Activated naive CD4-positive, alpha-beta T cell treated with anti-CD3 and anti-CD28 coated beads for 36 hours (primary cell): ENCODE data around the gene OR8B4. TPM values are rescaled to one million over a fixed set of nuclear protein-coding genes. Genes with fewer than 3 reads are reported as not detected.
A peak's percentile ranks its signal among the peaks of the same experiment; 100 is the strongest.
"Not testable (repeated sequence)": the region's sequence is repeated elsewhere in the genome, so short reads cannot be mapped to it uniquely, and the experiment has no call there.

Experiments used
- CTCF ChIA-PET: fragments of 350-600 bp; sonication (Branson Sonifier 250); formaldehyde crosslinking; loops from one replicate; lab custom pipeline; 2021; ENCODE audit warnings: antibody characterized with exemption; lab: Charles Lee
- DNase-seq: peaks from one replicate; pipeline ENCODE4 v3.0.0-alpha.2; 2020
- H3K27ac Mint-ChIP-seq: one replicate; pipeline ENCODE4 v1.8.0; 2021; ENCODE audit warnings: mild to moderate bottlenecking, mixed read lengths
- H3K27me3 Mint-ChIP-seq: one replicate; pipeline ENCODE4 v1.8.0; 2021; ENCODE audit warnings: low read depth, mixed read lengths
- H3K36me3 Mint-ChIP-seq: one replicate; pipeline ENCODE4 v1.8.0; 2021; ENCODE audit warnings: low read depth, mixed read lengths
- H3K4me1 Mint-ChIP-seq: one replicate; pipeline ENCODE4 v1.8.0; 2021; ENCODE audit warnings: low read depth, mixed read lengths
- H3K4me3 Mint-ChIP-seq: one replicate; pipeline ENCODE4 v1.8.0; 2021; ENCODE audit warnings: mild to moderate bottlenecking, moderate library complexity, mixed read lengths
- H3K9me3 Mint-ChIP-seq: one replicate; pipeline ENCODE4 v1.8.0; 2021; ENCODE audit warnings: mixed read lengths
- intact Hi-C: fragments of 100-400 bp; cut with micrococcal nuclease; formaldehyde crosslinking; loops from one replicate; pipeline ENCODE4 v1.15.1; 2023
- total RNA-seq, 2 experiments: library from RNA; stranded (reverse); gene quantifications; one replicate each; pipeline ENCODE4 v1.2.3, GENCODE V29; 2021

Gene OR8B4
- total RNA-seq, 2 experiments from 2014 or later, result not detected

- Mint-ChIP-seq H3K4me3 (no peak overlapping the region), H3K36me3 (no peaks in the 10 kb centered on the region), H3K27me3 (peaks cover 25% of the 10 kb centered on the region), H3K27ac (no peak overlapping the region), H3K9me3 (no peaks in the 10 kb centered on the region), H3K4me1 (no peaks in the 10 kb centered on the region)
- no peak for DNase-seq
- intact Hi-C loops, result no loop called here
- CTCF ChIA-PET, result interaction anchor here (0.6 to 0.9 kb wide), 2 partner anchors 39 to 143 kb away, joined by 3 read pairs; no protein-coding TSS in a partner anchor
Observed at GRCh38 chr11:124442847-124443246, 18.2 kb upstream of the OR8B4 start.

DNA sequence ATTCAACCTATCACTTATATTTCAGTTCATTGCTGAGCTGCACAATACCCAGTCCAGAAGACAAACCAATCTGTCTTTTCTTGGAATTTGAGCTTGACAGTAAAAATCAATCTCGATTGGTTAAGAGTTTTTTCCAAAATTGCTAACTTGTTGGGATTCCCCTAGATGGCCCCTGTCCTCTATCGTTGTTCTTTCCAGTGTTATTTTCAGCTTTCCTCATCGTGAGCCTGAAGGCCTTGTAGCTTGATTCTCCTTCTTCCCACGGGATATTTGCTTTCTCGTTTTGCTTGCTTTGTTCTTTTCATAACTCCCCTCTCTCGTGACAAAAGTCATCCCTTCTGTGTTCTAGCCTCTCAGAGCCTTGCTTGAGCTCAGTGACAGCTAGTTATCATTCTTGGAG is 17.8 kb upstream of the OR8B4 start:
- DNase-seq, result no peak
- CTCF ChIA-PET, result interaction anchor here (0.6 to 0.9 kb wide), 2 partner anchors 38 to 143 kb away, joined by 3 read pairs; no protein-coding TSS in a partner anchor
- intact Hi-C loops, result no loop called here
- Mint-ChIP-seq H3K4me1 (no peaks in the 10 kb centered on the region), H3K4me3 (no peak overlapping the region), H3K9me3 (no peaks in the 10 kb centered on the region), H3K36me3 (no peaks in the 10 kb centered on the region), H3K27ac (no peak overlapping the region), H3K27me3 (peaks cover 25% of the 10 kb centered on the region)

DNA sequence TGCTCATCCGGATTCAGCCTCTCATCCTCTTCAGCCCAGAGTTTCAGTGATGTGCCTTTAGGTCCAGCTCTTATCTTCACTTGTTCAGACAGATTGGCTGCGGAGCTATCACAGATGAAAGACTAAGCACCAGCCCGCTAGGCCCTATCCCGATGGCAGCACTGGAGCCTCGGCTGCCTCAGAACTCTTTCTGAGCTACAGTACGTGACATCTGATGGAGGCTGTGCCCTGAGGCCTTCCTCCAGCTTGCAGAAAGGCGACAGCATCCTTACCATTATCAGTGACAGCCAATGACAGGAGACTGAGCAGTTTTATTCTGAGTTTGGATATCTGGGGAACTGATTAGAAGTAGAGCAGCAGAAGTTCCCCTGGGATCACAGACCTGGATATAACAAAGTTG is 16.8 kb upstream of the OR8B4 start:
- H3K4me1 Mint-ChIP-seq, result no peaks in the 10 kb centered on the region
- H3K27ac Mint-ChIP-seq, result no peak overlapping the region
- no peak for DNase-seq
- CTCF ChIA-PET, result no interaction called here
- intact Hi-C loops, result no loop called here
- H3K4me3 Mint-ChIP-seq, result no peak overlapping the region
- peaks cover 25% of the 10 kb centered on the region for H3K27me3 Mint-ChIP-seq
- no peaks in the 10 kb centered on the region for H3K36me3 Mint-ChIP-seq
- H3K9me3 Mint-ChIP-seq, result no peaks in the 10 kb centered on the region

DNA sequence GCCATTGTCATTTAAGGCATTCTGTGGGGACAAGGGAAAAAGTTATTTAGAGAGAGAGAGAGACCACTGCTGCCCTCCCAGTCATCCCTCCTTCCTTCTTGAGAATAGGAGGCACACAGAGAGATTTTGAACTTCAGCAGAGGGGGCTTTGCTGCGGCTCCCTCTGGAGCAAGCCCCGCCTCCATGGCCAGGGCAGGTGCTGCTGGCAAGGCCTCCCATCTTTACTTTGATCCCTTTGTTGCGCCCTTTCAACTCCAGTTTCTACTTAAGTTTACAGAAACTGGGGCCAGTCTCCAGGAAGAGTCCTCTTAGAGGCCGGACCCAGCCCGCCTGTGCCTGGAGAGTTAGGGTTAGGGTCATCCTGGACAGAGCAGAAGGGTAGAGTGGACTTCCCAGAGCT is 16.4 kb upstream of the OR8B4 start:
- Mint-ChIP-seq H3K36me3 (no peaks in the 10 kb centered on the region), H3K9me3 (no peaks in the 10 kb centered on the region), H3K27ac (no peak overlapping the region), H3K4me3 (no peak overlapping the region), H3K4me1 (no peaks in the 10 kb centered on the region), H3K27me3 (peaks cover 25% of the 10 kb centered on the region)
- DNase-seq, result no peak
- intact Hi-C loops, result no loop called here
- CTCF ChIA-PET, result no interaction called here

DNA sequence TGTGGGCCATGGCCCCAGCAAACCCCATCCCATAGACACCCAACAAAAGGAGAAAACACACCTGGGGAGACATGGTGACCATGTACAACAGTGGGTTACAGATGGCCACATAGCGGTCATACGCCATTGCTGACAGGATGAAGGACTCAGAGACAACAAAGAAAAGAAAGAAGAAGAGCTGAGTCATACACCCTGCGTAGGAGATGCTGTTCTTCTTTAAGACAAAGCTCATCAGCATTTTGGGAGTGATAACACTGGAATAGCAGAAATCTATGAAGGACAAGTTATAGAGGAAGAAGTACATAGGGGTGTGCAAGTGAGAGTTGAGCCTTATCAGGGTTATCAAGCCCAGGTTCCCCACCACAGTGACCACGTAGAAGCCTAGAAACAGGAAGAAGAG is 15.9 kb upstream of the OR8B4 start:
- CTCF ChIA-PET, result no interaction called here
- Mint-ChIP-seq H3K27ac (no peak overlapping the region), H3K4me1 (no peaks in the 10 kb centered on the region), H3K4me3 (no peak overlapping the region), H3K27me3 (peaks cover 25% of the 10 kb centered on the region), H3K9me3 (no peaks in the 10 kb centered on the region), H3K36me3 (no peaks in the 10 kb centered on the region)
- intact Hi-C loops, result no loop called here
- DNase-seq, result no peak

GRCh38 chr11:124434699-124435098 is 10.0 kb upstream of the OR8B4 start:
- peaks cover 2% of the 10 kb centered on the region for H3K9me3 Mint-ChIP-seq
- intact Hi-C loops, result no loop called here
- no peak overlapping the region for H3K27ac Mint-ChIP-seq
- H3K27me3 Mint-ChIP-seq, result peaks cover 14% of the 10 kb centered on the region
- no peaks in the 10 kb centered on the region for H3K36me3 Mint-ChIP-seq
- no peak overlapping the region for H3K4me3 Mint-ChIP-seq
- no peaks in the 10 kb centered on the region for H3K4me1 Mint-ChIP-seq
- CTCF ChIA-PET, result no interaction called here
- DNase-seq, result no peak

DNA sequence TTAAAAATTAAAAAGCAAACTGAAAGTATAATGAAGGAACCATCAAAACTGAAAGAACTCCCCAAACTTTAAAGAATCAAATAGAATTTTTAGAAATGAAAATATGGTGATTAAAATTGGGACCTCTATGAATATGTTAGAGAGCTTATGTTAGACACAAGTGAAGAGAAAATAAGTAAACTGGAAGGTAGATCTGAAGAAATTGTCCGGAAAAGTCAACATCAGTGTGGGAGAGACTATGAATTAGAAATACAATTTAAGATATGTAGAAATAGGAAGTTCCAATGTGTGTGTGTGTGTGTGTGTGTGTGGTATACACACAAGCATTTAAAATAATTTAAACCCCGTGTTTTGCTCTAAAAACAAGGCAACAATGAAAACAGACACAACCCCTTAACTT is 4.9 kb upstream of the OR8B4 start:
- Mint-ChIP-seq H3K9me3 (peaks cover 4% of the 10 kb centered on the region), H3K4me1 (no peaks in the 10 kb centered on the region), H3K36me3 (no peaks in the 10 kb centered on the region), H3K4me3 (no peak overlapping the region), H3K27me3 (peaks cover 11% of the 10 kb centered on the region), H3K27ac (no peak overlapping the region)
- CTCF ChIA-PET, result interaction anchor here (1.0 kb wide), 1 partner anchor 27 kb away, joined by 5 read pairs; no protein-coding TSS in a partner anchor
- intact Hi-C loops, result no loop called here
- no peak for DNase-seq

GRCh38 chr11:124421043-124421442 is 3.6 kb downstream of the OR8B4 start:
- Mint-ChIP-seq H3K4me1 (no peaks in the 10 kb centered on the region), H3K4me3 (no peak overlapping the region), H3K27ac (no peak overlapping the region), H3K27me3 (peaks cover 21% of the 10 kb centered on the region), H3K9me3 (no peaks in the 10 kb centered on the region), H3K36me3 (no peaks in the 10 kb centered on the region)
- DNase-seq, result no peak
- CTCF ChIA-PET, result no interaction called here
- intact Hi-C loops, result no loop called here

- CTCF ChIA-PET, result interaction anchor here (0.6 to 2.1 kb wide), 12 partner anchors 13 to 1025 kb away, joined by 3 to 17 read pairs (median 4); no protein-coding TSS in a partner anchor
- DNase-seq, result no peak
- Mint-ChIP-seq H3K9me3 (no peaks in the 10 kb centered on the region), H3K27ac (no peak overlapping the region), H3K4me1 (no peaks in the 10 kb centered on the region), H3K36me3 (no peaks in the 10 kb centered on the region), H3K4me3 (no peak overlapping the region), H3K27me3 (peaks cover 15% of the 10 kb centered on the region)
- intact Hi-C loops, result loop anchor here (1.0 to 10.0 kb wide), 3 partner anchors 171 to 449 kb away; partner anchors contain the start of gene ROBO3
Observed at GRCh38 chr11:124415356-124415923, 9.2 kb downstream of the OR8B4 start.

DNA sequence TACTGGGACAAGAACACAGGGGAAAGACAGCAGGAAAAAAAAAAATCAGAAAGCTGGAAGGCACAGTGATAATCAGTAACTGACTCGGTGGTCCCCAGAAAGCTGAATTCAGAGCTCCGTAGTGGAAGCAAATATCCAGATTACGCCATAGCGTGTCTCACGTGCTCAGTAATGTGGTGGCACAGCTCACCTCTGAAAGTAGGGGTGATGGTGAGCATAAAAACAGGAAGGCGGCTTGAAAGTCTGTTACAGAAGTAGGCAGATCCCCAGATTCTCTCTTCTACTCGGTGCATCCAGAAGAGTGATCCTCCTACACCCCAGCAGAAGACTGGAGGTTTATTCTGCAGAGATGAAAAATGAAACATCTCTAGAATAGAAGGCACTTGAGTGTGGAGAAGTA is 14.8 kb downstream of the OR8B4 start:
- CTCF ChIA-PET, result no interaction called here
- intact Hi-C loops, result loop anchor here (10.0 kb wide), 1 partner anchor 455 kb away; the partner anchor contains the start of gene ROBO3
- DNase-seq, result no peak
- H3K36me3 Mint-ChIP-seq, result no peaks in the 10 kb centered on the region
- no peaks in the 10 kb centered on the region for H3K9me3 Mint-ChIP-seq
- no peaks in the 10 kb centered on the region for H3K4me1 Mint-ChIP-seq
- H3K27ac Mint-ChIP-seq, result no peak overlapping the region
- no peak overlapping the region for H3K4me3 Mint-ChIP-seq
- H3K27me3 Mint-ChIP-seq, result peaks cover 16% of the 10 kb centered on the region

- H3K4me1 Mint-ChIP-seq, result no peaks in the 10 kb centered on the region
- H3K27ac Mint-ChIP-seq, result no peak overlapping the region
- H3K9me3 Mint-ChIP-seq, result no peaks in the 10 kb centered on the region
- no peak for DNase-seq
- H3K27me3 Mint-ChIP-seq, result peaks cover 10% of the 10 kb centered on the region
- peaks cover 1% of the 10 kb centered on the region for H3K36me3 Mint-ChIP-seq
- intact Hi-C loops, result no loop called here
- CTCF ChIA-PET, result no interaction called here
- no peak overlapping the region for H3K4me3 Mint-ChIP-seq
Observed at GRCh38 chr11:124405581-124405980, 19.1 kb downstream of the OR8B4 start.

DNA sequence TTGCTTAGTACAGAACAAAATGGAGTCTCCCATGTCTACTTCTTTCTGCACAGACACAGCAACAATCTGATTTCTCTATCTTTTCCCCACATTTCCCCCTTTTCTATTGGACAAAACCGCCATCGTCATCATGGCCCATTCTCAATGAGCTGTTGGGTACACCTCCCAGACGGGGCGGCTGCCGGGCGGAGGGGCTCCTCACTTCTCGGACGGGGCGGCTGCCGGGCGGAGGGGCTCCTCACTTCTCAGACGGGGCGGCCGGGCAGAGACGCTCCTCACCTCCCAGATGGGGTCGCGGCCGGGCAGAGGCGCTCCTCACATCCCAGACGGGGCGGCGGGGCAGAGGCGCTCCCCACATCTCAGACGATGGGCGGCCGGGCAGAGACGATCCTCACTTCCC is 21.5 kb downstream of the OR8B4 start:
- H3K27ac Mint-ChIP-seq, H3K4me3 Mint-ChIP-seq, DNase-seq, H3K9me3 Mint-ChIP-seq, H3K36me3 Mint-ChIP-seq, H3K27me3 Mint-ChIP-seq, H3K4me1 Mint-ChIP-seq: not testable (repeated sequence)
- intact Hi-C loops, result loop anchor here (2.0 to 5.0 kb wide), 2 partner anchors 331 to 434 kb away; no protein-coding TSS in a partner anchor
- CTCF ChIA-PET, result interaction anchor here (1.9 to 2.8 kb wide), 2 partner anchors 13 to 182 kb away, joined by 9 to 16 read pairs; no protein-coding TSS in a partner anchor

GRCh38 chr11:124402326-124402922 is 22.2 kb downstream of the OR8B4 start:
- intact Hi-C loops, result loop anchor here (1.0 to 5.0 kb wide), 3 partner anchors 184 to 434 kb away; no protein-coding TSS in a partner anchor
- H3K27ac Mint-ChIP-seq, result no peak overlapping the region
- H3K27me3 Mint-ChIP-seq, result peaks cover 6% of the 10 kb centered on the region
- H3K9me3 Mint-ChIP-seq, result no peaks in the 10 kb centered on the region
- no peaks in the 10 kb centered on the region for H3K4me1 Mint-ChIP-seq
- H3K4me3 Mint-ChIP-seq, result no peak overlapping the region
- H3K36me3 Mint-ChIP-seq, result peaks cover 1% of the 10 kb centered on the region
- CTCF ChIA-PET, result interaction anchor here (0.6 to 2.8 kb wide), 12 partner anchors 8 to 500 kb away, joined by 3 to 16 read pairs (median 3); no protein-coding TSS in a partner anchor
- DNase-seq, result peak; percentile 82
